Measurements from ENCODE around the gene CDH4.

CDH4 gene

GRCh38 chr20:61879694-61880093, 627.6 kb downstream of the CDH4 start:
- no peak for DNase-seq

DNA sequence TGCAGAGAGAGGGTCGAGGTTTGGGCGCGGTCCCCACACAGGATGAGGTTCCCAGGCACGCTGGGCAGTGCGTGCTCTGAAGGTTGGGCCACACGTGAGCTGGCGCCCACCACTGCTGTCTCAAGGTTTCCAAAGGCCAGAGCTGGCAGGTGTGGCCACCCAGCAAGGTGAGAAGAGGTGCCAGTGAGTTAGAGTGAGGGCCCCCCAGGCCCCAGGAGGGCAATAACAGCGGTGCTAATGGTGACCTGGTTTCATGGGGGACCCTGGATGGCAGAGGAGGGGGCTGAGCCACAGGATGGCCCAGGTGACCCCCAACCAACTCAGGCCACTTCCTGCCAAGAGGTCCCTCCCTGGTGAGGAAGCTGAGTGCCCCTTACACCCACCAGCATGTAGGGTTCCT, 628.6 kb downstream of the CDH4 start:
- no peak for DNase-seq

DNA sequence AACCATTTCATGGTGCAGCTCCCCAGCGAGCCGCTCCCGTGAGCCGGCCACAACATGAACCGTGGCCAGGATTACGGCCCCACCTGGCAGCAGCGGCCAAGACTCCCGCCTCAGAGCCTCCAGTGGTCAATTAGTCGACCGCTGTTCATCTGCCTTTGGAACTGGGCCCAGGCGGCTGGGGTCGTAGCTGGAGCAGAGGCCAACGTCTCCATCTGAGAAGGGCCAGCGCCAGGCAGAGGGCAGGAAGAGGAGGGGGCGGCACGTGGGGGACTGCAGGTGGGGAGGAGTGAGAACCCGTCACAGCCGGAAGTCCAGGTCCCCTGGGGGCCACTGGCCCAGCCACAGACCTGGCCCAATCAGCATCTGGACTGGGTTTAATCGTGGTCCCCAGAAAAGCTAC, 629.4 kb downstream of the CDH4 start:
- no peak for DNase-seq

- DNase-seq = no peak
These were observed 629.8 kb downstream of the CDH4 start for GRCh38 chr20:61881861-61882260.

DNA sequence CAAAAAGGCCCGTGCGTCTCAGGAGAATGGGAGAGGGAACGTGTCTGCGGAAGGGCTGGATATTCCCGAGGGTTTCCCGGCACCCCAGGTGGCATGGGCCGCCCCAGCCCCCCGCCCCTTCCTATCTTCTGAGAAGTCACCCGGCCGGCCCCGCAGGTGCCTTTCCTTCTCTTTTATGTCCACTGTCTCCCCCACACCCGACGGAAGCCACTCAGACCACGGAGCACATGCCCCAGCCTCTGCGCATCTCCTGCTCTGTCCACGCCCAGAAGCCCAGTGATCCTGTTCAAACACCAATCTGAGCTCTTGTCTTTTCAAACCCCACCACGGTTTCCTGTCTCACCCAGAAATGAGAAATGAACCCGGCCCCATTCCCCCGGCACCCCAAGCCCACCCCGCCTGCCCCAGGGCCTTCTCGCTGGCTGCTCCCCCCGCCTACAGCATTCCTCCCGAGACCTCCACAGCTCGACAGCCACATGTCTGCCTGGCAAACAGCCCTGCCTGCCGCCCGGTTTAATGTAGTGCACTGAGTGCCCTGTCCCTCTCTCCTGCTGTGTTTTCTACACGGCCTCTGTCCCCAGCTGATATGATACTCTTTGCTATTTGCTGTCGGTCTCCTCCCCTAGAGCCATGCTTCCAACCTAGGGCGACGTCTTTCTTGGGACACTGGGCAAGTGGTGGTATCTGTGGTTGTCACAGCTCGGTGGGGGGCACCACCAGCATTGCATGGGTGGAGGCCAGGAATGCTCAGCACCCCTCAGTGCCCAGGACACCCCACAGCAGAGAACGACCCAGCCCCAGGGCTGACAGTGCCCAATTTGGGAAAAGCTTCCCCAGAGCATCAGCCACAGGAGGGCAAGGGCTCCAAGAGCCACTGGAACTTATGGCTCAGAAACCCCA, 630.9 kb downstream of the CDH4 start:
- no peak for DNase-seq

- no peak for DNase-seq
These were observed 631.9 kb downstream of the CDH4 start for GRCh38 chr20:61883857-61884393.

GRCh38 chr20:61884571-61885389, 632.7 kb downstream of the CDH4 start:
- no peak for DNase-seq

GRCh38 chr20:61885759-61886715, 634.0 kb downstream of the CDH4 start:
- no peak for DNase-seq

DNA sequence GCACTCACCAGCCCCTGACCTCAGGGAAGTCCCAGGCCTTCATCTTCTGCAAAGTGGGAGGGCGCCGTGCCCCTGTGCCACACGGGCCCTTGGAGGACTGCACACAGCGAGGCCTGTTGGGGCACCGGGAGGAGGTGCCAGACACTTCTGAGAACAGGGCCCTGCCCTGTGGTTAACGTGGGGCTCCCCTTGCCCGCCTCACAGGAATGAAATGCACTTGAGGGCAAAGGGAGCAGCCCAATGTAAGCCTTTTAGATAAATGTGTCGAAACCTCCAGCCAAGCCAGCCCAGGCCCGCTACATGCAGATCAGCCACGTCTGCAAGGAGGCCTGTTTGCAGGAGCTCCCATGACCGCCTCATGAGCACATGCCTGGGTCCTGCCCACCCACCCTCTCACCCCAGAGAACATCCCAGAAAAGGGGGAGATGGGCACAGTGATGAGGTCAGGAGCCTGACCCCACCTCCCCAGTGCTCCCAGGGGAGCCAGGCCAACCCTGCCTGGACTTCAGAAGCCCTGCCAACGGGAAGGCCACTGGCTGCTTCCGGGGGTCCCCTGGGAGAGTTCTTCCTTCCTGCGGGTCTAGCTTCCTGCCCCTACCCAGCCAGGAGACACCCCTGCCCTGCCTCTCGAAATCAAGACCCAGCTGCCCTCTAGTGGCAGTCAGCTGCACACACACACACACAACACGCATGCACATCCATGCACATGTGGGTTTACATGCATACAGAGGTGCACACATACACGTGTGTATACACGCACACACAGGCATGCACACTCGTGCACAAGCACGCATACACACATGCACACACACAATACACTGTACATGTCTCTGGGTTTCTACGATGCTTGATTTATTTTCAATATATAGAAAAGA, 634.9 kb downstream of the CDH4 start:
- DNase-seq = no peak

DNA sequence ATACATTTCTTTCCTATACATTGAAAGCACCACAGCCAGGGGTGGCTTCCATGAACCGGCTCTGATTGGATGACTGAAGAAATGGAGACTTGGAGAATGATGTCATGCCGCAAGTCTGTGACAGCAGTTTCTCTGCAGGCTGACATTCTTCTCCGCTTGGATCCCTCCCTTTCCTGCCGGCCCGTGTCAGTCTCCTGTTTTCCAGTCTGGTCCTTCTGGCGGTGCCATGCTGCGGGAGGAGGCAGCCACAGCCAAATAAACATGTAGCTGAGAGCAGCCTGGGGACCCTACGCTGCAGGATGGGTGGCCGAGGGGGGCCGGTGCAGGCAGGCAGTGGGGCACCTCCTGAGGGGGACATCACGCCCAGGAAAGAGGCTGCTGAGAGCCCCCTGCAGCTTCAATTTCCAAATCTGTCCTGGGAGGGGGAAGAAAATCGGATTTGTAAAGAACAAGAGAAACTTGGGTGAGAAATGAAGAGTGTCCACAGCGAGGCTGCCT, 635.6 kb downstream of the CDH4 start:
- no peak for DNase-seq

DNA sequence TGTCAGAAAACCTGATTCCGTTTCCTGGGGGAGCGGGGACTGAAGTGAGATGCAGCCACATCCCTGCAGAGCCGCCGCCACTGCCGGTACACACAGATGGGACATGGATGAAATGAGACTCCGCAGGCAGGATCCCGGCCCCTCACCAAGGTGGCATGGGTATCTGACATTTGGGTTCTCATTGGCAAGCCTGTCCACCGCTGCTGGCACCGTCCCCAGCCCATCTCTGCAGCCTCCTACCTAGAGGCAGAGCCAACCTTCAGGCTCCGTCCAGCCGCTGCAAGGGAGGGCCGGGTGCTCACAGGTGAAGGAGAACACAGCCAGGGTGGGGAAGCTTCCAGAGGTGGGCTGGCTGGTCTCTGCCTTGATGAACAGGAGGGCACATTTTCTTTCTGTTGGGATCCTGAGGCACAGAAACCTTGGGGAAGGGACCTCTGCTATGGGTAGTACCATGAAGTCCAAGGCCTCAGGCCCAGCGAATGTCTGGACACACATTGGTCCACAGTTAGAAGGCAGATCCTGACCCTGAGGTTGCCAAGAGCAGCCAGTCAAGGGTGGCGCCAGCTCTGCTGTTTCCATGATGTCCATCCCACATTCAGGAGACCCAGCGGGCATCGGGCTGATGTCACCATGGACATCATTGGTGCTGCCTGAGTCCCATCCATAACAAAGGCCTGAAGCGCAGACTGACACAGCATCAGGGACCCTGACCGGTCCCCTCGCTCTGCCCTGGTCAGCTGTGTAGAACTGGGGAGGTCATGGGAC, 636.2 kb downstream of the CDH4 start:
- no peak for DNase-seq

DNA sequence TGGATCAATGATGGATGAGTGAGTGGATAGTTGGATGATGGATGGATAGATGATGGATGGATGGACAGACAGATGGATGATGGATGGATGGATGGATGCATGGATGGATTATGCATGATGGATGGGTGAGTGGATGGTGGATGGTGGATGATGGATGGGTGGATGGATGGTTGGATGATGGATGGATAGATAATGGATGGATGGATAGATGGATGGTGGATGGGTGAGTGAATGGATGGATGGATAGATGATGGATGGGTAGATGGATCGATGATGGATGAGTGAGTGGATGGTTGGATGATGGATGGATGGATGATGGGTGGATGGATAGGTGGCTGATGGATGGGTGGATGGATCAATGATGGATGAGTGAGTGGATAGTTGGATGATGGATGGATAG, 637.6 kb downstream of the CDH4 start:
- no peak for DNase-seq

DNA sequence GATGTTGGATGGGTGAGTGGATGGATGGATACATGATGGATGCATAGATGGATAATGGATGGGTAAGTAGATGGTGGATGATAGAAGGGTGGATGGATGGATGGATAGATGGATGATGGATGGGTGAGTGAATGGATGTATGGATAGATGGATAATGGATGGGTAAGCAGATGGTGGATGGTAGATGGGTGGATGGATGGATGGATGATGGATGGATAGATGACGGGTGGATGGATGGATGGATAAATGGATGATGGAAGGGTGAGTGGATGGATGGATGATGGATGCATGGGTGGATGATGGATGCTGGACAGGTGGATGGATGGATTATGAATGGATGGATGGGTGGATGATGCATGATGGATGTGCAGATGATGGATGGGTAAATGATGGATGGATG, 638.1 kb downstream of the CDH4 start:
- DNase-seq = no peak

DNA sequence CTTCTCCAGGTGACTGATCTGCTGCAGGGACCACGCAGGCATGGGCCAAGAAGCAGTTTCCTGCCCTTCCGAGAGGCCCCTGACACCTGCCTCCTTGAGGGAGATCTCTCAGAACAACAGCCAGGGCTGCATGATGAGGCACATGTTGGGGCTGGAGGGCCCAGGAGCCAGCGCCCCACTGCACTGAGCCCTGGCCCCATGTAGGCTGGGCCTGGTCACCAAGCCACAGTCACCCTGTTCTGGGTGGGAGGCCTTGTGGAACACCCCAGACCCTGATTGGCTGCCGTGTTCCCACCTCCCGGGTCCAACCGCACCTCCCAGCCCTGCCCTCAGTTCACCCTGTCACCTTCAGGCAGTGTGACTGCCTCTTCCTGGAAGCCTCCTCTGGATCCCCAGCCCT, 639.4 kb downstream of the CDH4 start:
- DNase-seq = no peak

- DNase-seq = no peak
These were observed 640.0 kb downstream of the CDH4 start for GRCh38 chr20:61891916-61892649.

DNA sequence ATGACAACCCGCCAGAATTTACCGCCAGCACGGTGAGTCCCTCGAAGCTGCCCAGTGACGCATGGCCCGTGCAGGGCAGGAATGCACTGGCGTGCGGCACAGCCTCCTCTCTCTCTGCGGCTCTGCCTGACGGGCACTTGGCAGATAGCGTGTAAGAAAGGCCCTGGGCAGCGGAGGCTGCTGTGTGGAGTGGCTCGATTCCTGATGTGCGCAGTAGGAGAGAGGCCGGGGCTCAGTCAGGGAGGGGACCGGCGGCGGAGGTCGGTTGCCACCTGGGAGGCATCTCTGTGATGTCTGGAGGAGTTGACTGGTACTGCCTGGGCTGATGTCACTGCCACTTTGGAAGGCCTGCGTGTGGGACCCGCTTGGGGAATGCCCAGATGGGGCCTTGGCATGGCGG, 643.0 kb downstream of the CDH4 start:
- no peak for DNase-seq

GRCh38 chr20:61895686-61896057, 643.6 kb downstream of the CDH4 start:
- no peak for DNase-seq

GRCh38 chr20:61896058-61896961, 644.2 kb downstream of the CDH4 start:
- no peak for DNase-seq
